ENCODE data around the gene CAPN14.

GRCh38 chr2:31234683-31235503, 17.6 kb upstream of the CAPN14 start:
- TF ChIP-seq CTCF (conservative IDR thresholded peaks at IDR 0.05; ENCODE audit: low read depth, low read length) (no peak), EZH2 (IDR thresholded peaks at IDR 0.05; ENCODE audit: borderline replicate concordance, low read depth, low read length, poor library complexity, severe bottlenecking) (no peak)
